ENCODE measurements around the gene NCLN. TPM values are rescaled to one million over a fixed set of nuclear protein-coding genes. Genes with fewer than 3 reads are reported as not detected.

Gene NCLN
- total RNA-seq, 1 donor from 2014 or later = 63.0 TPM

GRCh38 chr19:3179739-3180293 lies 5.9 kb upstream of the NCLN start:
- no peak overlapping the region for H3K27ac Mint-ChIP-seq (ENCODE audit: unreplicated experiment)
- no peaks in the 10 kb centered on the region for H3K36me3 Mint-ChIP-seq (ENCODE audit: low read depth, unreplicated experiment)
- peaks cover 7% of the 10 kb centered on the region for H3K27me3 Mint-ChIP-seq (ENCODE audit: unreplicated experiment)
- H3K9me3 Mint-ChIP-seq (ENCODE audit: unreplicated experiment) = no peaks in the 10 kb centered on the region
- no peak overlapping the region for H3K4me3 Mint-ChIP-seq (ENCODE audit: unreplicated experiment)
- no peaks in the 10 kb centered on the region for H3K4me1 Mint-ChIP-seq (ENCODE audit: unreplicated experiment)
- DNase-seq (ENCODE audit: low spot score) = no peak
- TF ChIP-seq CTCF (IDR thresholded peaks at IDR 0.05; ENCODE audit: unreplicated experiment) = no peak

GRCh38 chr19:3183721-3184641 lies 1.7 kb upstream of the NCLN start:
- no peak for TF ChIP-seq CTCF (IDR thresholded peaks at IDR 0.05; ENCODE audit: unreplicated experiment)
- Mint-ChIP-seq H3K27me3 (ENCODE audit: unreplicated experiment) (peaks cover 16% of the 10 kb centered on the region), H3K27ac (ENCODE audit: unreplicated experiment) (no peak overlapping the region), H3K4me3 (ENCODE audit: unreplicated experiment) (peak overlapping the region; percentile 99), H3K36me3 (ENCODE audit: low read depth, unreplicated experiment) (peaks cover 4% of the 10 kb centered on the region), H3K4me1 (ENCODE audit: unreplicated experiment) (peaks cover 13% of the 10 kb centered on the region), H3K9me3 (ENCODE audit: unreplicated experiment) (no peaks in the 10 kb centered on the region)
- no peak for DNase-seq (ENCODE audit: low spot score)

- Mint-ChIP-seq H3K27ac (ENCODE audit: unreplicated experiment) (peak overlapping the region; percentile 100), H3K4me1 (ENCODE audit: unreplicated experiment) (peaks cover 13% of the 10 kb centered on the region), H3K27me3 (ENCODE audit: unreplicated experiment) (peaks cover 16% of the 10 kb centered on the region), H3K4me3 (ENCODE audit: unreplicated experiment) (peak overlapping the region; percentile 99), H3K9me3 (ENCODE audit: unreplicated experiment) (no peaks in the 10 kb centered on the region), H3K36me3 (ENCODE audit: low read depth, unreplicated experiment) (peaks cover 4% of the 10 kb centered on the region)
- TF ChIP-seq CTCF (IDR thresholded peaks at IDR 0.05; ENCODE audit: unreplicated experiment) = no peak
- peak; percentile 57 for DNase-seq (ENCODE audit: low spot score)
These were observed 776 bp upstream of the NCLN start for GRCh38 chr19:3184847-3185460.

GRCh38 chr19:3186160-3186688 lies 494 bp downstream of the NCLN start:
- peaks cover 8% of the 10 kb centered on the region for H3K36me3 Mint-ChIP-seq (ENCODE audit: low read depth, unreplicated experiment)
- H3K4me3 Mint-ChIP-seq (ENCODE audit: unreplicated experiment) = peak overlapping the region; percentile 88
- H3K9me3 Mint-ChIP-seq (ENCODE audit: unreplicated experiment) = no peaks in the 10 kb centered on the region
- no peak for DNase-seq (ENCODE audit: low spot score)
- H3K27me3 Mint-ChIP-seq (ENCODE audit: unreplicated experiment) = peaks cover 20% of the 10 kb centered on the region
- TF ChIP-seq CTCF (IDR thresholded peaks at IDR 0.05; ENCODE audit: unreplicated experiment) = no peak
- peaks cover 17% of the 10 kb centered on the region for H3K4me1 Mint-ChIP-seq (ENCODE audit: unreplicated experiment)
- H3K27ac Mint-ChIP-seq (ENCODE audit: unreplicated experiment) = no peak overlapping the region
